HG03280 (cell line): ENCODE measurements around the gene MAP3K12.
"Not testable (repeated sequence)": the region's sequence is repeated elsewhere in the genome, so short reads cannot be mapped to it uniquely, and the experiment has no call there.

Source experiments
- ATAC-seq: cut with Tn5 transposase; IDR thresholded peaks from one replicate; pipeline ENCODE4 v1.9.1; 2021; ENCODE audit warnings: mild to moderate bottlenecking, moderate library complexity; ENCODE audit not compliant: unreplicated experiment

Gene MAP3K12

GRCh38 chr12:53499266-53500141 is at the start of gene MAP3K12:
Gene MAP3K12 (minus strand): TSS chr12:53499458. CDS start chr12:53487391, 12,067 bp downstream.
- no peak for ATAC-seq

GRCh38 chr12:53548354-53548753 is 49.1 kb upstream of the MAP3K12 start:
- not testable (repeated sequence) for ATAC-seq

GRCh38 chr12:53543539-53543938 is 44.3 kb upstream of the MAP3K12 start:
- peak; percentile 88 for ATAC-seq

GRCh38 chr12:53539526-53539925 is 40.3 kb upstream of the MAP3K12 start:
- ATAC-seq = no peak

GRCh38 chr12:53538209-53538689 is 39.0 kb upstream of the MAP3K12 start:
- no peak for ATAC-seq

GRCh38 chr12:53536962-53537361 is 37.7 kb upstream of the MAP3K12 start:
- no peak for ATAC-seq

- no peak for ATAC-seq
Measured at GRCh38 chr12:53533471-53533870, 34.2 kb upstream of the MAP3K12 start.

- no peak for ATAC-seq
Measured at GRCh38 chr12:53532524-53533445, 33.5 kb upstream of the MAP3K12 start.

- no peak for ATAC-seq
Measured at GRCh38 chr12:53532021-53532420, 32.8 kb upstream of the MAP3K12 start.

GRCh38 chr12:53530920-53531319 is 31.7 kb upstream of the MAP3K12 start:
- ATAC-seq = no peak

GRCh38 chr12:53530061-53530460 is 30.8 kb upstream of the MAP3K12 start:
- ATAC-seq = no peak

GRCh38 chr12:53524476-53524875 is 25.2 kb upstream of the MAP3K12 start:
- ATAC-seq = no peak

GRCh38 chr12:53523131-53523530 is 23.9 kb upstream of the MAP3K12 start:
- no peak for ATAC-seq

- no peak for ATAC-seq
Measured at GRCh38 chr12:53518381-53518780, 19.1 kb upstream of the MAP3K12 start.

GRCh38 chr12:53516758-53517455 is 17.6 kb upstream of the MAP3K12 start:
- ATAC-seq = no peak

- no peak for ATAC-seq
Measured at GRCh38 chr12:53515291-53515680, 16.0 kb upstream of the MAP3K12 start.

GRCh38 chr12:53514628-53515290 is 15.5 kb upstream of the MAP3K12 start:
- ATAC-seq = no peak

- ATAC-seq = no peak
Measured at GRCh38 chr12:53513712-53514410, 14.6 kb upstream of the MAP3K12 start.

- ATAC-seq = no peak
Measured at GRCh38 chr12:53510181-53510812, 11.0 kb upstream of the MAP3K12 start.
